HG02852 (cell line): Measurements from ENCODE around the gene THOC2.
"Not testable (repeated sequence)": the region's sequence is repeated elsewhere in the genome, so short reads cannot be mapped to it uniquely, and the experiment has no call there.

Source experiments
- ATAC-seq: cut with Tn5 transposase; IDR thresholded peaks from one replicate; pipeline ENCODE4 v1.9.1; 2021; ENCODE audit warnings: mild to moderate bottlenecking, moderate library complexity; ENCODE audit not compliant: unreplicated experiment

The THOC2 gene

GRCh38 chrX:123574027-123574426 lies 158.8 kb downstream of the THOC2 start:
- ATAC-seq = not testable (repeated sequence)

- no peak for ATAC-seq
Observed at GRCh38 chrX:123570011-123570590, 162.8 kb downstream of the THOC2 start.

GRCh38 chrX:123563167-123563566 lies 169.7 kb downstream of the THOC2 start:
- no peak for ATAC-seq

- no peak for ATAC-seq
Observed at GRCh38 chrX:123562342-123563146, 170.3 kb downstream of the THOC2 start.

GRCh38 chrX:123561439-123562215 lies 171.2 kb downstream of the THOC2 start:
- ATAC-seq = no peak

- no peak for ATAC-seq
Observed at GRCh38 chrX:123550829-123551228, 182.0 kb downstream of the THOC2 start.
